Cerebellar cortex (tissue), 1 donor: ENCODE measurements around the gene YBX2.

ENCODE experiments used
- DNase-seq: peaks from one replicate; pipeline ENCODE4 v3.0.0-alpha.2; 2015; ENCODE audit warnings: low spot score

The YBX2 gene

DNA sequence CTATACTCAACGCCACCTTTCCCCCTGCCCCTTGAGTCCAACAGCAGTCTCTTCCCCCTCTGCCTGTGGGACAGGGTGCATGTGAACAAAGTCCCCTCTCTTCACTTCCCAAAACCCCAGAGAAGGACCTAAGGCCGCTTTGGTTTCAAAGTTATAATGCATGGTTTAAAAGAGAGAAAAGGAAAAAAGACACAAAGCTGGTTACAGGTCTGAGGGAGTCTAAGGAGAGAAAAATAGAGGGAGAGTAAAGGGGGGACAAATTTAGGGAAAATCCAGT lies 51.0 kb downstream of the YBX2 start:
- no peak for DNase-seq

DNA sequence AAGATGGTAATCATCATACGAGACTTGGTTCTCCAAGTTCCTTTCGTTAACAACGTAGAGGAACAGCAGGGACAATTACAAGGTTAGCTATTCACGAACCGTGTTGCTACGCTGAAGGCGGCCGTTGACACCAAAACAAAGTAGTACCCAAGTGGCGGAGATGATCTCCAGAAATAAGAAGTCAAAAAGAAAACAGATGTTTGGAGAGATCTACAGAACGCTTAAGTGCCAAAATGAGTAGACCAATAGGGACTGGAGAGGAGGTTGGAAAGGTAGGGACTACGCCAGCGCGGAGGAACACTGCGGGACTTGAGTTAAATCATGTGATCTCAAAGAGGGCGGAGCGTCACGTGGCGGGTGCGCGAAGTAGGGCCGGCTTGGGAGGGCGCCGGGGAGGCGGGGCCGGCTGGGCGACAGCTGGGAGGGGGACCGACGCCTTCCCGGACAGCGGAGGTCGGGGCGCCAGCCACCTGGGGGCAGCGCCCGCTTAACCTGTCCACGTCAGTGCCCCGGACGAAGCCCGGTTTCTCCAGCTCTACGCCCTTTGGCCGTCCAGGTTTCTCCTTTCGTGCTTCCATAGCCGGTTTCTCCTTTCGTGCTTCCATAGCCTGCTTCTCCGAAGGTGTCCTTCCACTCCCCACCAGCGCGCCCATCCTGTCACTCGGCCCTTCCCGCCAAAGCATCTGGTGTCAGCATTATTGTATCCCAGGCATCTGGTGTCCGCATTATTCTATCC lies 51.6 kb downstream of the YBX2 start:
- DNase-seq: peak; percentile 94

- DNase-seq: peak; percentile 96
Observed at GRCh38 chr17:7241783-7242716, 52.4 kb downstream of the YBX2 start, which contains the start of gene GABARAP. Gene GABARAP, minus strand, starts transcription at chr17:7242449. Its CDS starts 119 bp downstream, at chr17:7242330.

- DNase-seq: no peak
Observed at GRCh38 chr17:7241090-7241733, 53.2 kb downstream of the YBX2 start.

- no peak for DNase-seq
Observed at GRCh38 chr17:7240375-7240774, 54.1 kb downstream of the YBX2 start.

- peak; percentile 100 for DNase-seq
Observed at GRCh38 chr17:7239091-7240027, 55.1 kb downstream of the YBX2 start, which contains the start of gene PHF23. Gene PHF23, minus strand, starts transcription at chr17:7239457. Its CDS starts 178 bp downstream, at chr17:7239279.

GRCh38 chr17:7238420-7239090 lies 55.9 kb downstream of the YBX2 start:
- DNase-seq: no peak
